ENCODE data around the gene EXOC2.

DNA sequence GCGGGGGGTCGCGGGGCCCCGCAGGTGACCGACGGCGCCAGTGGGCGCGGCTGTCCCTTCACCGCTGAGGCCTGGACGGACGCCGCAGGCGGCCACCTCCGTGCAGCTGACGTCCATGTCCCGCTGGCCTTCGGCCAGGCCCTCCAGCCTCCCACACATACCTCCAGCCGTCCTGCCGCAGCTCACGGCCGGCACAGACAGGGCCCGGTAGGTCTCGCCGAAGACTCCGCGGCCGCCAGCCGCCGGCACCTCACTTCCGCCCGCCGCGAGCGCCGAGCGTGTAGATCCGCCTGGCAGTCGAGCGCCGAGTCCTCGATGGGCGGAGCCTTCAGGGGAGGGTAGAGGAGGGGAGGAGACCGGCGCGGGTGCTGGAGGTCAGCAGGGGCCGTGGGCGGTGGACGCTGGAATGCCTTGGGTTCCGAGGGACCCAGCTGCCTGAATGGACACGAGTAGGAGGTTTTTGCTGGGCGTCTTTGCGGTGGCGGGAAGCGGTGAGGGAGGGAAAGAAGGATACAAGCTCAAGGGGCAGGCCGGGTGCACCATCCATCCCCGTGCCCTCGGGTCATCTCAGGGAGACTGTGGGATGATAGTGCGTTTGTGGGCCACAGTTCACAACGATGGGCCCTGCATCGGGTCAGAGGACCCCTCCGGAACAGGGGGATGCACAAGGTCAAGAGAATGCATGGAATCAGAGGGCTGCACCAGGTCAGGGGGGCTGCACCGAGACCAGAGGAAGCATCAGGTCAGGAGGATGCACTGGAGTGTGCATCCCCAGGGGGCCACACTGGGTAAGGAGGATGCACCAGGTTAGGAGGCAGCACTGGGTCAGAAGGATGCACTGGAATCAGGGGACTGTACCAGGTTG is at the start of gene EXOC2:
- TF ChIP-seq, protein P1, sequence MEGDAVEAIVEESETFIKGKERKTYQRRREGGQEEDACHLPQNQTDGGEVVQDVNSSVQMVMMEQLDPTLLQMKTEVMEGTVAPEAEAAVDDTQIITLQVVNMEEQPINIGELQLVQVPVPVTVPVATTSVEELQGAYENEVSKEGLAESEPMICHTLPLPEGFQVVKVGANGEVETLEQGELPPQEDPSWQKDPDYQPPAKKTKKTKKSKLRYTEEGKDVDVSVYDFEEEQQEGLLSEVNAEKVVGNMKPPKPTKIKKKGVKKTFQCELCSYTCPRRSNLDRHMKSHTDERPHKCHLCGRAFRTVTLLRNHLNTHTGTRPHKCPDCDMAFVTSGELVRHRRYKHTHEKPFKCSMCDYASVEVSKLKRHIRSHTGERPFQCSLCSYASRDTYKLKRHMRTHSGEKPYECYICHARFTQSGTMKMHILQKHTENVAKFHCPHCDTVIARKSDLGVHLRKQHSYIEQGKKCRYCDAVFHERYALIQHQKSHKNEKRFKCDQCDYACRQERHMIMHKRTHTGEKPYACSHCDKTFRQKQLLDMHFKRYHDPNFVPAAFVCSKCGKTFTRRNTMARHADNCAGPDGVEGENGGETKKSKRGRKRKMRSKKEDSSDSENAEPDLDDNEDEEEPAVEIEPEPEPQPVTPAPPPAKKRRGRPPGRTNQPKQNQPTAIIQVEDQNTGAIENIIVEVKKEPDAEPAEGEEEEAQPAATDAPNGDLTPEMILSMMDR (IDR thresholded peaks at IDR 0.05) = no peak
- peak in 1 of 2 donors; percentile 72 for TF ChIP-seq POLR2A (IDR thresholded peaks at IDR 0.05)

Measured in thyroid gland (tissue), 4 donors.